H9 (cell line): ENCODE data around the gene RTL5. TPM values are rescaled to one million over a fixed set of nuclear protein-coding genes. Genes with fewer than 3 reads are reported as not detected.
A peak's percentile ranks its signal among the peaks of the same experiment; 100 is the strongest.

ENCODE experiments used
- DNase-seq: peaks from one replicate; pipeline ENCODE4 v3.0.0-alpha.2; 2017
- H2AFZ ChIP-seq: one replicate; pipeline ENCODE4 v1.6.1; 2013; ENCODE audit warnings: mild to moderate bottlenecking, low read length, control low read depth, moderate library complexity
- H2AK5ac ChIP-seq: 2 replicates; pipeline ENCODE4 v1.6.1; 2013; ENCODE audit warnings: low read length, control low read depth, mixed read lengths; ENCODE audit not compliant: insufficient read length
- H2BK120ac ChIP-seq: one replicate; pipeline ENCODE4 v1.6.1; 2013; ENCODE audit warnings: low read depth, mild to moderate bottlenecking, low read length, control low read depth, inconsistent platforms; ENCODE audit not compliant: poor library complexity, severe bottlenecking
- H2BK12ac ChIP-seq: 2 replicates; pipeline ENCODE4 v1.6.1; 2013; ENCODE audit warnings: low read length, control low read depth, mixed read lengths, low read depth; ENCODE audit not compliant: insufficient read length
- H2BK15ac ChIP-seq: 2 replicates; pipeline ENCODE4 v1.6.1; 2013; ENCODE audit warnings: low read depth, low read length, control low read depth
- H2BK20ac ChIP-seq: one replicate; pipeline ENCODE4 v1.6.1; 2013; ENCODE audit warnings: low read depth, mild to moderate bottlenecking, low read length, control low read depth, inconsistent platforms; ENCODE audit not compliant: poor library complexity, severe bottlenecking
- H2BK5ac ChIP-seq: 2 replicates; pipeline ENCODE4 v1.6.1; 2013; ENCODE audit warnings: low read length, control low read depth, mixed read lengths; ENCODE audit not compliant: insufficient read length
- H3K14ac ChIP-seq: 2 replicates; pipeline ENCODE4 v1.6.1; 2013; ENCODE audit warnings: low read length, control low read depth; ENCODE audit not compliant: insufficient read depth
- H3K18ac ChIP-seq: 2 replicates; pipeline ENCODE4 v1.6.1; 2013; ENCODE audit warnings: low read depth, mild to moderate bottlenecking, mixed read lengths, low read length, control low read depth; ENCODE audit not compliant: insufficient read length
- H3K23ac ChIP-seq: 2 replicates; pipeline ENCODE4 v1.6.1; 2013; ENCODE audit warnings: low read length, control low read depth, mixed read lengths, low read depth; ENCODE audit not compliant: insufficient read length
- H3K23me2 ChIP-seq: 2 replicates; pipeline ENCODE4 v1.6.1; 2013; ENCODE audit warnings: low read depth, mild to moderate bottlenecking, mixed read lengths, low read length, control low read depth; ENCODE audit not compliant: insufficient read length, poor library complexity, severe bottlenecking
- H3K27ac ChIP-seq: 2 replicates; pipeline ENCODE4 v1.5.1; 2013; ENCODE audit warnings: low read length, control low read depth, mixed read lengths, low read depth; ENCODE audit not compliant: insufficient read length
- H3K27me3 ChIP-seq: 2 replicates; pipeline ENCODE4 v1.6.1; 2013; ENCODE audit warnings: low read length, control low read depth, inconsistent platforms; ENCODE audit not compliant: insufficient read depth
- H3K4ac ChIP-seq: 2 replicates; pipeline ENCODE4 v1.6.1; 2013; ENCODE audit warnings: low read depth, mild to moderate bottlenecking, control low read depth, inconsistent platforms, low read length, moderate library complexity
- H3K4me1 ChIP-seq: 2 replicates; pipeline ENCODE4 v1.6.1; 2013; ENCODE audit warnings: low read length, control low read depth, inconsistent platforms; ENCODE audit not compliant: insufficient read depth
- H3K4me2 ChIP-seq: 2 replicates; pipeline ENCODE4 v1.6.1; 2013; ENCODE audit warnings: low read length, control low read depth, mixed read lengths; ENCODE audit not compliant: insufficient read length, insufficient read depth
- H3K56ac ChIP-seq: 2 replicates; pipeline ENCODE4 v1.6.1; 2013; ENCODE audit warnings: low read depth, mild to moderate bottlenecking, mixed read lengths, low read length, control low read depth; ENCODE audit not compliant: insufficient read length
- H3K79me1 ChIP-seq: 2 replicates; pipeline ENCODE4 v1.6.1; 2013; ENCODE audit warnings: low read depth, mild to moderate bottlenecking, moderate library complexity, low read length, control low read depth, inconsistent platforms; ENCODE audit not compliant: insufficient read depth, poor library complexity, severe bottlenecking
- H3K79me2 ChIP-seq: 2 replicates; pipeline ENCODE4 v1.6.1; 2013; ENCODE audit warnings: low read length, control low read depth, inconsistent platforms; ENCODE audit not compliant: insufficient read depth
- H3K9ac ChIP-seq: 2 replicates; pipeline ENCODE4 v1.6.1; 2013; ENCODE audit warnings: low read length, control low read depth, mixed read lengths; ENCODE audit not compliant: insufficient read length; ENCODE audit errors: extremely low read depth
- H3K9me3 ChIP-seq: one replicate; pipeline ENCODE4 v1.6.1; 2013; ENCODE audit warnings: low read depth, low read length, inconsistent platforms; ENCODE audit not compliant: control insufficient read depth
- H3T11ph ChIP-seq: one replicate; pipeline ENCODE4 v1.6.1; 2013; ENCODE audit warnings: mild to moderate bottlenecking, low read length, control low read depth, inconsistent platforms
- H4K20me1 ChIP-seq: one replicate; pipeline ENCODE4 v1.6.1; 2013; ENCODE audit not compliant: control insufficient read depth, insufficient read length, insufficient read depth
- H4K5ac ChIP-seq: 2 replicates; pipeline ENCODE4 v1.6.1; 2013; ENCODE audit warnings: low read depth, mild to moderate bottlenecking, mixed read lengths, low read length, control low read depth; ENCODE audit not compliant: insufficient read length
- H4K8ac ChIP-seq: replicated peaks from 2 replicates; pipeline ENCODE4 v1.6.1; 2013; ENCODE audit warnings: low read length, control low read depth, mixed read lengths, low read depth; ENCODE audit not compliant: insufficient read length
- H4K91ac ChIP-seq: 2 replicates; pipeline ENCODE4 v1.6.1; 2013; ENCODE audit warnings: low read depth, mild to moderate bottlenecking, moderate library complexity, mixed read lengths, low read length, control low read depth; ENCODE audit not compliant: insufficient read length
- H3K27ac Mint-ChIP-seq, 3 experiments: 2 replicates in 2 of 3; 3 replicates in 1 of 3; pipeline ENCODE4 v1.8.0; 2020 to 2021; ENCODE audit warnings: mixed read lengths in 3 of 3, mild to moderate bottlenecking in 1 of 3, moderate library complexity in 1 of 3
- H3K27me3 Mint-ChIP-seq: 2 replicates; pipeline ENCODE4 v1.8.0; 2021; ENCODE audit warnings: low read depth, mild to moderate bottlenecking, moderate library complexity, mixed read lengths
- H3K36me3 Mint-ChIP-seq, 3 experiments: 2 replicates in 2 of 3; 3 replicates in 1 of 3; pipeline ENCODE4 v1.8.0; 2020 to 2021; ENCODE audit warnings: low read depth in 3 of 3, mixed read lengths in 3 of 3; ENCODE audit not compliant: insufficient read depth in 1 of 3
- H3K4me1 Mint-ChIP-seq, 2 experiments: 2 replicates each; pipeline ENCODE4 v1.8.0; 2020; ENCODE audit warnings: mixed read lengths in 2 of 2
- H3K4me3 Mint-ChIP-seq, 2 experiments: 2 replicates in 1 of 2; 3 replicates in 1 of 2; pipeline ENCODE4 v1.8.0; 2020 to 2021; ENCODE audit warnings: mild to moderate bottlenecking in 2 of 2, mixed read lengths in 2 of 2, moderate library complexity in 1 of 2
- H3K9me3 Mint-ChIP-seq, 2 experiments: 2 replicates in 1 of 2; 3 replicates in 1 of 2; pipeline ENCODE4 v1.8.0; 2020; ENCODE audit warnings: mild to moderate bottlenecking in 2 of 2, mixed read lengths in 2 of 2, moderate library complexity in 1 of 2
- WGBS: extraction: QIAGEN DNeasy Blood & Tissue Kit; methylation state at CpG from one replicate; pipeline ENCODE4 v1.1.7; 2013; ENCODE audit warnings: missing lambda C conversion rate, low lambda C conversion rate, mixed read lengths; ENCODE audit not compliant: insufficient read length; ENCODE audit errors: extremely low coverage; 5-methylcytosine and 5-hydroxymethylcytosine counted together
- total RNA-seq: library from RNA; stranded (reverse); gene quantifications from 2 replicates; pipeline ENCODE4 v1.2.1, GENCODE V29; 2021
- TF ChIP-seq, protein P1 (sequence below): fragments of 200-600 bp; sonication (generic); conservative IDR thresholded peaks from 3 replicates; pipeline ENCODE4 v1.8.0; 2021; ENCODE audit warnings: antibody characterized with exemption, mild to moderate bottlenecking

RTL5 gene
- total RNA-seq, 1 experiment from 2014 or later, result 1.2 TPM

GRCh38 chrX:72108666-72109065, 23.0 kb downstream of the RTL5 start:
- Histone ChIP-seq H2BK5ac (no peak overlapping the region), H2AFZ (no peak overlapping the region), H3K79me2 (no peaks in the 10 kb centered on the region), H4K5ac (no peak overlapping the region), H4K91ac (no peak overlapping the region), H3T11ph (no peak overlapping the region), H2BK20ac (no peak overlapping the region), H3K9ac (no peak overlapping the region), H4K20me1 (no peaks in the 10 kb centered on the region), H3K27me3 (no peaks in the 10 kb centered on the region), H3K4me1 (no peaks in the 10 kb centered on the region), H3K23me2 (no peaks in the 10 kb centered on the region), H3K14ac (no peak overlapping the region), H3K27ac (no peak overlapping the region), H3K56ac (no peak overlapping the region), H2BK120ac (no peak overlapping the region), H4K8ac (no peak overlapping the region), H3K23ac (no peak overlapping the region), H2AK5ac (no peak overlapping the region), H2BK12ac (no peak overlapping the region), H3K4ac (no peak overlapping the region), H3K4me2 (no peak overlapping the region), H3K9me3 (peaks cover 22% of the 10 kb centered on the region), H3K18ac (no peak overlapping the region), H3K79me1 (no peaks in the 10 kb centered on the region), H2BK15ac (no peak overlapping the region)
- DNase-seq, result no peak
- Mint-ChIP-seq H3K27me3 (no peaks in the 10 kb centered on the region; the same call in none of the 2 replicates), H3K9me3 (peaks cover 74 to 80% of the 10 kb centered on the region in 2 experiments), H3K27ac (peak overlapping the region in 1 of 3 experiments; percentile 16; a peak in 2 of 7 replicates), H3K36me3 (peaks cover 0 to 12% (median 2%) of the 10 kb centered on the region in 3 experiments; a peak in 4 of 7 replicates), H3K4me3 (peak overlapping the region in 1 of 2 experiments; percentile 0; a peak in 1 of 5 replicates), H3K4me1 (peaks cover 17 to 26% of the 10 kb centered on the region in 2 experiments)
- TF ChIP-seq, protein P1, sequence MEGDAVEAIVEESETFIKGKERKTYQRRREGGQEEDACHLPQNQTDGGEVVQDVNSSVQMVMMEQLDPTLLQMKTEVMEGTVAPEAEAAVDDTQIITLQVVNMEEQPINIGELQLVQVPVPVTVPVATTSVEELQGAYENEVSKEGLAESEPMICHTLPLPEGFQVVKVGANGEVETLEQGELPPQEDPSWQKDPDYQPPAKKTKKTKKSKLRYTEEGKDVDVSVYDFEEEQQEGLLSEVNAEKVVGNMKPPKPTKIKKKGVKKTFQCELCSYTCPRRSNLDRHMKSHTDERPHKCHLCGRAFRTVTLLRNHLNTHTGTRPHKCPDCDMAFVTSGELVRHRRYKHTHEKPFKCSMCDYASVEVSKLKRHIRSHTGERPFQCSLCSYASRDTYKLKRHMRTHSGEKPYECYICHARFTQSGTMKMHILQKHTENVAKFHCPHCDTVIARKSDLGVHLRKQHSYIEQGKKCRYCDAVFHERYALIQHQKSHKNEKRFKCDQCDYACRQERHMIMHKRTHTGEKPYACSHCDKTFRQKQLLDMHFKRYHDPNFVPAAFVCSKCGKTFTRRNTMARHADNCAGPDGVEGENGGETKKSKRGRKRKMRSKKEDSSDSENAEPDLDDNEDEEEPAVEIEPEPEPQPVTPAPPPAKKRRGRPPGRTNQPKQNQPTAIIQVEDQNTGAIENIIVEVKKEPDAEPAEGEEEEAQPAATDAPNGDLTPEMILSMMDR, result no peak
- WGBS, result no CpG with 5 or more reads among the region's 10 CpGs
